B cell (primary cell): Measurements from ENCODE around the gene NEU4. TPM values are rescaled to one million over a fixed set of nuclear protein-coding genes. Genes with fewer than 3 reads are reported as not detected.

Experiments used
- ATAC-seq: fragments of 200-7000 bp; cut with Tn5 transposase; one replicate; pipeline ENCODE4 v1.10.0; 2021; ENCODE audit warnings: low read depth, mild to moderate bottlenecking, moderate number of reproducible peaks, moderate library complexity
- CTCF ChIA-PET: fragments of 350-600 bp; sonication (Branson Sonifier 250); formaldehyde crosslinking; loops from one replicate; lab custom pipeline; 2021; ENCODE audit warnings: antibody characterized with exemption, inconsistent platforms; lab: Charles Lee
- POLR2A ChIA-PET: fragments of 350-600 bp; sonication (Branson Sonifier 250); formaldehyde crosslinking; loops from one replicate; lab custom pipeline; 2021; ENCODE audit warnings: antibody characterized with exemption; lab: Charles Lee
- DNase-seq: peaks from one replicate; pipeline ENCODE4 v3.0.0; 2013
- H2AFZ ChIP-seq: 2 replicates; pipeline ENCODE4 v1.6.1; 2012; ENCODE audit warnings: mild to moderate bottlenecking, low read depth, low read length; ENCODE audit not compliant: insufficient read depth, poor library complexity, severe bottlenecking
- H3K27ac ChIP-seq, 2 donors: 1 replicate in 1 of 2; 2 replicates in 1 of 2; pipeline ENCODE4 v1.5.1; 2012 to 2013; ENCODE audit warnings: low read length in 2 of 2, mild to moderate bottlenecking in 2 of 2, moderate library complexity in 1 of 2
- H3K27me3 ChIP-seq, 4 experiments: fragments of 200-600 bp in 1 of 4; sonication (generic) in 1 of 4; replicated peaks in 1 of 4; 1 replicate in 2 of 4; 2 replicates in 2 of 4; pipeline versions ENCODE4 v1.6.1 to v1.7.0; 2013 to 2016; ENCODE audit warnings: low read length in 3 of 4, mild to moderate bottlenecking in 2 of 4, mixed read lengths in 1 of 4, moderate library complexity in 1 of 4; ENCODE audit not compliant: insufficient read depth in 4 of 4, control insufficient read depth in 3 of 4; ENCODE audit errors: control extremely low read depth in 1 of 4
- H3K36me3 ChIP-seq, 2 experiments: replicated peaks in 1 of 2; 1 replicate in 1 of 2; 2 replicates in 1 of 2; pipeline versions ENCODE4 v1.6.1 to v1.7.1; 2013; ENCODE audit warnings: low read length in 1 of 2; ENCODE audit not compliant: insufficient read depth in 2 of 2, control insufficient read depth in 1 of 2; ENCODE audit errors: control extremely low read depth in 1 of 2, extremely low read depth in 1 of 2
- H3K4me1 ChIP-seq, 2 donors: fragments of 200-600 bp in 1 of 2; sonication (generic) in 1 of 2; 1 replicate in 1 of 2; 2 replicates in 1 of 2; pipeline versions ENCODE4 v1.5.1 to v1.6.1; 2013 to 2017; ENCODE audit warnings: low read length in 2 of 2; ENCODE audit not compliant: control insufficient read depth in 2 of 2, insufficient read depth in 2 of 2
- H3K4me2 ChIP-seq: replicated peaks from 2 replicates; pipeline ENCODE3; 2012; ENCODE audit warnings: mild to moderate bottlenecking, low read depth, low read length; ENCODE audit not compliant: poor library complexity, severe bottlenecking
- H3K4me3 ChIP-seq, 5 experiments: fragments of 200-600 bp in 1 of 5; sonication (generic) in 1 of 5; 1 replicate in 3 of 5; 2 replicates in 2 of 5; pipeline versions ENCODE4 v1.5.1 to v1.7.0; 2011 to 2016; ENCODE audit warnings: low read length in 4 of 5, mild to moderate bottlenecking in 4 of 5, low read depth in 2 of 5, control low read depth in 1 of 5, moderate library complexity in 1 of 5; ENCODE audit not compliant: insufficient read depth in 1 of 5; ENCODE audit errors: control extremely low read depth in 1 of 5, extremely low read depth in 1 of 5
- H3K79me2 ChIP-seq: fragments of 200-600 bp; sonication (generic); one replicate; pipeline ENCODE4 v1.6.0; 2016; ENCODE audit warnings: low read length; ENCODE audit not compliant: control insufficient read depth, insufficient read depth
- H3K9ac ChIP-seq: fragments of 200-600 bp; sonication (generic); 2 replicates; pipeline ENCODE4 v1.6.1; 2017; ENCODE audit warnings: mild to moderate bottlenecking, low read length, moderate library complexity
- H3K9me3 ChIP-seq, 3 donors: one replicate each; pipeline versions ENCODE4 v1.6.1 to v1.7.1; 2013; ENCODE audit warnings: low read length in 2 of 3; ENCODE audit not compliant: control insufficient read depth in 2 of 3, insufficient read depth in 1 of 3; ENCODE audit errors: control extremely low read depth in 1 of 3
- H4K20me1 ChIP-seq: 2 replicates; pipeline ENCODE4 v1.6.0; 2012; ENCODE audit warnings: mild to moderate bottlenecking, low read length; ENCODE audit not compliant: insufficient read depth, control insufficient read depth, poor library complexity, severe bottlenecking
- H3K27ac Mint-ChIP-seq: one replicate; pipeline ENCODE4 v1.8.0; 2021; ENCODE audit warnings: mixed read lengths
- H3K27me3 Mint-ChIP-seq: one replicate; pipeline ENCODE4 v1.8.0; 2021; ENCODE audit warnings: mixed read lengths
- H3K4me1 Mint-ChIP-seq: one replicate; pipeline ENCODE4 v1.8.0; 2021; ENCODE audit warnings: mixed read lengths
- H3K4me3 Mint-ChIP-seq: one replicate; pipeline ENCODE4 v1.8.0; 2021; ENCODE audit warnings: mixed read lengths
- H3K9me3 Mint-ChIP-seq: one replicate; pipeline ENCODE4 v1.8.0; 2022; ENCODE audit warnings: mixed read lengths; ENCODE audit not compliant: insufficient read depth
- EZH2 ChIP-seq: IDR thresholded peaks from 2 replicates; pipeline ENCODE4 v1.6.1; 2012; ENCODE audit warnings: borderline replicate concordance, low read depth, mild to moderate bottlenecking, moderate library complexity, low read length; ENCODE audit not compliant: insufficient read depth, poor library complexity, severe bottlenecking
- WGBS: methylation state at CpG from one replicate; pipeline ENCODE4 v1.1.5; 2013; ENCODE audit warnings: missing lambda C conversion rate; ENCODE audit not compliant: insufficient coverage; 5-methylcytosine and 5-hydroxymethylcytosine counted together
- intact Hi-C: fragments of 100-400 bp; cut with micrococcal nuclease; formaldehyde crosslinking; loops from one replicate; pipeline ENCODE4 v1.10.0; 2022
- polyA plus RNA-seq: library from polyadenylated mRNA; depleted of rRNA; stranded (reverse); fragments of >200 nt; gene quantifications from 2 replicates; pipeline ENCODE4 v1.2.3, GENCODE V29; 2012
- total RNA-seq, 2 donors: library from RNA; stranded (reverse); fragments of 120-200 nt in 1 of 2; gene quantifications; 1 replicate in 1 of 2; 2 replicates in 1 of 2; pipeline versions ENCODE4 v1.2.3 to v1.2.4, GENCODE V29; 2013 to 2022
- TF ChIP-seq, protein P1 (sequence below): fragments of 200-600 bp; IDR thresholded peaks from one replicate; pipeline ENCODE4 v1.8.0; 2022; ENCODE audit warnings: antibody characterized with exemption, mild to moderate bottlenecking

NEU4 gene
- total and polyA plus RNA-seq, 2 donors (not counting 1 experiment from before 2014, with no cell fraction given): 0.19 TPM; not detected in 1

- Histone ChIP-seq H4K20me1 (no peaks in the 10 kb centered on the region), H3K9me3 (no peaks in the 10 kb centered on the region), H3K4me1 (no peaks in the 10 kb centered on the region), H3K79me2 (no peaks in the 10 kb centered on the region), H3K4me2 (no peak overlapping the region), H3K27ac (no peak overlapping the region), H2AFZ (no peak overlapping the region), H3K9ac (no peak overlapping the region), H3K36me3 (no peaks in the 10 kb centered on the region), H3K27me3 (peaks cover 0 to 3% (median 0%) of the 10 kb centered on the region in 4 experiments), H3K4me3 (no peak overlapping the region)
- intact Hi-C loops: no loop called here
- no peak for ATAC-seq
- no peaks in the 10 kb centered on the region for H3K9me3 Mint-ChIP-seq
- H3K4me1 Mint-ChIP-seq: peaks cover 5% of the 10 kb centered on the region
- H3K27ac Mint-ChIP-seq: no peak overlapping the region
- no peaks in the 10 kb centered on the region for H3K27me3 Mint-ChIP-seq
- TF ChIP-seq EZH2: no peak
- TF ChIP-seq, protein P1, sequence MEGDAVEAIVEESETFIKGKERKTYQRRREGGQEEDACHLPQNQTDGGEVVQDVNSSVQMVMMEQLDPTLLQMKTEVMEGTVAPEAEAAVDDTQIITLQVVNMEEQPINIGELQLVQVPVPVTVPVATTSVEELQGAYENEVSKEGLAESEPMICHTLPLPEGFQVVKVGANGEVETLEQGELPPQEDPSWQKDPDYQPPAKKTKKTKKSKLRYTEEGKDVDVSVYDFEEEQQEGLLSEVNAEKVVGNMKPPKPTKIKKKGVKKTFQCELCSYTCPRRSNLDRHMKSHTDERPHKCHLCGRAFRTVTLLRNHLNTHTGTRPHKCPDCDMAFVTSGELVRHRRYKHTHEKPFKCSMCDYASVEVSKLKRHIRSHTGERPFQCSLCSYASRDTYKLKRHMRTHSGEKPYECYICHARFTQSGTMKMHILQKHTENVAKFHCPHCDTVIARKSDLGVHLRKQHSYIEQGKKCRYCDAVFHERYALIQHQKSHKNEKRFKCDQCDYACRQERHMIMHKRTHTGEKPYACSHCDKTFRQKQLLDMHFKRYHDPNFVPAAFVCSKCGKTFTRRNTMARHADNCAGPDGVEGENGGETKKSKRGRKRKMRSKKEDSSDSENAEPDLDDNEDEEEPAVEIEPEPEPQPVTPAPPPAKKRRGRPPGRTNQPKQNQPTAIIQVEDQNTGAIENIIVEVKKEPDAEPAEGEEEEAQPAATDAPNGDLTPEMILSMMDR: no peak
- WGBS: 92% methylated on average over 26 of the region's 27 CpGs
- H3K4me3 Mint-ChIP-seq: no peak overlapping the region
- CTCF ChIA-PET: no interaction called here
- DNase-seq: no peak
- POLR2A ChIA-PET: no interaction called here
Observed at GRCh38 chr2:241850544-241851324, 41.7 kb downstream of the NEU4 start.

GRCh38 chr2:241851325-241852115 is 42.5 kb downstream of the NEU4 start:
- Histone ChIP-seq H3K36me3 (no peaks in the 10 kb centered on the region), H3K79me2 (no peaks in the 10 kb centered on the region), H3K27me3 (peaks cover 0 to 3% (median 0%) of the 10 kb centered on the region in 4 experiments), H4K20me1 (no peaks in the 10 kb centered on the region), H3K9ac (no peak overlapping the region), H3K4me2 (no peak overlapping the region), H3K4me1 (no peaks in the 10 kb centered on the region), H2AFZ (no peak overlapping the region), H3K27ac (no peak overlapping the region), H3K4me3 (no peak overlapping the region), H3K9me3 (no peaks in the 10 kb centered on the region)
- no peak for ATAC-seq
- whole genome bisulfite sequencing: 93% methylated on average over 26 of the region's 26 CpGs
- no peak overlapping the region for H3K4me3 Mint-ChIP-seq
- no peak for TF ChIP-seq EZH2
- TF ChIP-seq, protein P1: no peak
- ChIA-PET POLR2A (no interaction called here), CTCF (no interaction called here)
- peaks cover under 1% of the 10 kb centered on the region for H3K4me1 Mint-ChIP-seq
- no peak overlapping the region for H3K27ac Mint-ChIP-seq
- no peak for DNase-seq
- intact Hi-C loops: no loop called here
- H3K9me3 Mint-ChIP-seq: no peaks in the 10 kb centered on the region
- H3K27me3 Mint-ChIP-seq: no peaks in the 10 kb centered on the region
